Tongue (tissue), 1 donor: ENCODE data around the gene CD200R1L. TPM values are rescaled to one million over a fixed set of nuclear protein-coding genes. Genes with fewer than 3 reads are reported as not detected.

Experiments used
- total RNA-seq: library from RNA; depleted of rRNA; stranded (reverse); fragments of >200 nt; gene quantifications from one replicate; pipeline ENCODE4 v1.2.3, GENCODE V29; 2014

Gene CD200R1L
- total RNA-seq, 1 donor from 2014 or later: not detected

Other genes starting within 250 kb of the CD200R1L start
- gene CCDC80, start 205.7 kb downstream of the CD200R1L start, total RNA-seq: 79.3 TPM
- 4.6 TPM for gene CD200R1, start 128.2 kb upstream of the CD200R1L start, total RNA-seq
- 38.8 TPM for gene GTPBP8, start 144.1 kb upstream of the CD200R1L start, total RNA-seq